WTC11 (cell line): ENCODE results near the gene MAMLD1. TPM values are rescaled to one million over a fixed set of nuclear protein-coding genes. Genes with fewer than 3 reads are reported as not detected.

Source experiments
- ATAC-seq: fragments of 200-7000 bp; cut with Tn5 transposase; 2 replicates; pipeline ENCODE4 v1.10.0; 2021; ENCODE audit warnings: mild to moderate bottlenecking, moderate library complexity
- CTCF ChIA-PET: fragments of 300-600 bp; sonication (Branson Sonifier 250); formaldehyde crosslinking; loops from one replicate; lab custom pipeline; 2021; ENCODE audit warnings: antibody characterized with exemption; lab: Charles Lee
- POLR2A ChIA-PET: fragments of 350-600 bp; sonication (Branson Sonifier 250); formaldehyde crosslinking; loops from one replicate; lab custom pipeline; 2021; ENCODE audit warnings: antibody characterized with exemption; lab: Charles Lee
- DNase-seq: peaks from one replicate; pipeline ENCODE4 v3.0.0; 2021; ENCODE audit warnings: low spot score
- H3K27ac Mint-ChIP-seq: 2 replicates; pipeline ENCODE4 v1.8.0; 2021; ENCODE audit warnings: mixed read lengths
- H3K27me3 Mint-ChIP-seq: 2 replicates; pipeline ENCODE4 v1.8.0; 2021; ENCODE audit warnings: low read depth, mild to moderate bottlenecking, moderate library complexity, mixed read lengths
- H3K36me3 Mint-ChIP-seq: 2 replicates; pipeline ENCODE4 v1.8.0; 2021; ENCODE audit warnings: mixed read lengths
- H3K4me1 Mint-ChIP-seq: 2 replicates; pipeline ENCODE4 v1.8.0; 2022; ENCODE audit warnings: mixed read lengths
- H3K4me3 Mint-ChIP-seq: 2 replicates; pipeline ENCODE4 v1.8.0; 2021; ENCODE audit warnings: mild to moderate bottlenecking, moderate library complexity, mixed read lengths
- H3K9me3 Mint-ChIP-seq: 2 replicates; pipeline ENCODE4 v1.8.0; 2021; ENCODE audit warnings: mixed read lengths
- AR ChIP-seq: fragments of 250-450 bp; sonication (Bioruptor Pico); IDR thresholded peaks from 2 replicates; pipeline ENCODE4 v1.9.0; 2021; ENCODE audit warnings: mild to moderate bottlenecking
- ATF2 ChIP-seq: sonication (generic); formaldehyde crosslinking; IDR thresholded peaks from 2 replicates; pipeline ENCODE4 v1.8.1; 2022; ENCODE audit warnings: low read depth, missing genetic modification reagents, borderline replicate concordance
- CDX4 ChIP-seq: fragments of 250-450 bp; sonication (Bioruptor Pico); IDR thresholded peaks from 2 replicates; pipeline ENCODE4 v1.9.0; 2021; ENCODE audit warnings: moderate library complexity, mild to moderate bottlenecking, inconsistent platforms, borderline replicate concordance
- CREB1 ChIP-seq: sonication (generic); formaldehyde crosslinking; IDR thresholded peaks from 2 replicates; pipeline ENCODE4 v1.8.0; 2023; ENCODE audit warnings: mild to moderate bottlenecking, missing genetic modification reagents
- E2F1 ChIP-seq: sonication (generic); formaldehyde crosslinking; IDR thresholded peaks from 2 replicates; pipeline ENCODE4 v1.8.0; 2022; ENCODE audit warnings: mild to moderate bottlenecking, missing genetic modification reagents
- FOXJ3 ChIP-seq: sonication (generic); formaldehyde crosslinking; IDR thresholded peaks from 2 replicates; pipeline ENCODE4 v1.9.0; 2021; ENCODE audit warnings: missing genetic modification reagents, mild to moderate bottlenecking, borderline replicate concordance
- GABPB1 ChIP-seq: sonication (generic); formaldehyde crosslinking; IDR thresholded peaks from 2 replicates; pipeline ENCODE4 v1.8.1; 2023; ENCODE audit warnings: mild to moderate bottlenecking, missing genetic modification reagents
- HMGA2 ChIP-seq: fragments of 250-450 bp; sonication (Bioruptor Pico); IDR thresholded peaks from 2 replicates; pipeline ENCODE4 v1.4.0; 2021; ENCODE audit warnings: mild to moderate bottlenecking, moderate library complexity
- MAX ChIP-seq: sonication (generic); formaldehyde crosslinking; IDR thresholded peaks from 2 replicates; pipeline ENCODE4 v1.8.0; 2022; ENCODE audit warnings: mild to moderate bottlenecking, missing genetic modification reagents
- NR2C2 ChIP-seq: sonication (generic); formaldehyde crosslinking; IDR thresholded peaks from 2 replicates; pipeline ENCODE4 v1.8.0; 2022; ENCODE audit warnings: mild to moderate bottlenecking, missing genetic modification reagents
- RELA ChIP-seq: sonication (generic); formaldehyde crosslinking; IDR thresholded peaks from 2 replicates; pipeline ENCODE4 v1.8.1; 2022; ENCODE audit warnings: missing genetic modification reagents, mild to moderate bottlenecking, borderline replicate concordance
- SP1 ChIP-seq: sonication (generic); formaldehyde crosslinking; conservative IDR thresholded peaks from 2 replicates; pipeline ENCODE4 v1.8.1; 2022; ENCODE audit warnings: missing genetic modification reagents
- TEAD1 ChIP-seq: sonication (generic); formaldehyde crosslinking; IDR thresholded peaks from 2 replicates; pipeline ENCODE4 v1.8.0; 2022; ENCODE audit warnings: mild to moderate bottlenecking, missing genetic modification reagents
- TEAD4 ChIP-seq: sonication (generic); formaldehyde crosslinking; IDR thresholded peaks from 2 replicates; pipeline ENCODE4 v1.8.0; 2022; ENCODE audit warnings: mild to moderate bottlenecking, missing genetic modification reagents
- ZBTB43 ChIP-seq: sonication (generic); formaldehyde crosslinking; IDR thresholded peaks from 2 replicates; pipeline ENCODE4 v1.8.1; 2023; ENCODE audit warnings: mild to moderate bottlenecking, missing genetic modification reagents
- ZMAT4 ChIP-seq: fragments of 250-450 bp; sonication (Bioruptor Pico); IDR thresholded peaks from 2 replicates; pipeline ENCODE4 v1.9.0; 2021; ENCODE audit warnings: mild to moderate bottlenecking
- ZNF121 ChIP-seq: sonication (generic); formaldehyde crosslinking; IDR thresholded peaks from 2 replicates; pipeline ENCODE4 v1.8.0; 2023; ENCODE audit warnings: missing genetic modification reagents
- ZNF281 ChIP-seq: sonication (generic); formaldehyde crosslinking; IDR thresholded peaks from 2 replicates; pipeline ENCODE4 v1.8.0; 2023; ENCODE audit warnings: mild to moderate bottlenecking, missing genetic modification reagents
- ZNF396 ChIP-seq: fragments of 250-450 bp; sonication (Bioruptor Pico); IDR thresholded peaks from 2 replicates; pipeline ENCODE4 v1.8.0; 2021; ENCODE audit warnings: mild to moderate bottlenecking, moderate library complexity, borderline replicate concordance
- ZNF416 ChIP-seq: fragments of 250-450 bp; sonication (Bioruptor Pico); IDR thresholded peaks from 2 replicates; pipeline ENCODE4 v1.9.0; 2021; ENCODE audit warnings: mild to moderate bottlenecking, inconsistent platforms
- ZNF532 ChIP-seq: fragments of 250-450 bp; sonication (Bioruptor Pico); IDR thresholded peaks from 2 replicates; pipeline ENCODE4 v1.9.0; 2021; ENCODE audit warnings: mild to moderate bottlenecking, borderline replicate concordance
- total RNA-seq: library from RNA; stranded (reverse); gene quantifications from 3 replicates; pipeline ENCODE4 v1.2.3, GENCODE V29; 2021

MAMLD1 gene
- total RNA-seq, 1 experiment from 2014 or later: 0.35 TPM

GRCh38 chrX:150547375-150548115 is 184.4 kb downstream of the MAMLD1 start:
- DNase-seq: peak; percentile 48
- H3K27ac Mint-ChIP-seq: peak overlapping the region; percentile 82; the same call in 1 of the 2 replicates
- ChIA-PET CTCF (interaction anchor here (0.8 to 1.5 kb wide), 2 partner anchors 34 to 136 kb away, joined by 4 to 6 read pairs; no protein-coding TSS in a partner anchor), POLR2A (no interaction called here)
- H3K4me1 Mint-ChIP-seq: peaks cover 17% of the 10 kb centered on the region
- no peaks in the 10 kb centered on the region for H3K9me3 Mint-ChIP-seq
- peaks cover 51% of the 10 kb centered on the region for H3K27me3 Mint-ChIP-seq
- H3K36me3 Mint-ChIP-seq: no peaks in the 10 kb centered on the region
- H3K4me3 Mint-ChIP-seq: peak overlapping the region; percentile 55
- peak; percentile 74 for ATAC-seq
- TF ChIP-seq MAX (CRISPR knock-in tag) (peak; percentile 90), ZNF121 (CRISPR knock-in tag) (no peak), ZMAT4 (CRISPR knock-in tag) (no peak), HMGA2 (CRISPR knock-in tag) (no peak), ZNF396 (CRISPR knock-in tag) (no peak), GABPB1 (CRISPR knock-in tag) (0 out of 2 replicates have a peak, but pooled peaks have one; percentile 32), NR2C2 (CRISPR knock-in tag) (no peak), TEAD1 (CRISPR knock-in tag) (no peak), AR (no peak), ZNF281 (CRISPR knock-in tag) (0 out of 2 replicates have a peak, but pooled peaks have one; percentile 34), RELA (no peak), FOXJ3 (CRISPR knock-in tag) (no peak), SP1 (CRISPR knock-in tag) (0 out of 2 replicates have a peak, but pooled peaks have one; percentile 34), ZNF532 (CRISPR knock-in tag) (no peak), TEAD4 (no peak), CDX4 (CRISPR knock-in tag) (no peak), ZBTB43 (CRISPR knock-in tag) (no peak), E2F1 (CRISPR knock-in tag) (no peak), ZNF416 (CRISPR knock-in tag) (no peak), CREB1 (CRISPR knock-in tag) (no peak), ATF2 (CRISPR knock-in tag) (no peak)
